T-helper 2 cell (primary cell): ENCODE measurements around the gene PHAX.
A peak's percentile ranks its signal among the peaks of the same experiment; 100 is the strongest.
"Not testable (repeated sequence)": the region's sequence is repeated elsewhere in the genome, so short reads cannot be mapped to it uniquely, and the experiment has no call there.

Experiments
- DNase-seq, 5 experiments: peaks; one replicate each; pipeline versions ENCODE4 v3.0.0 to v3.0.0-alpha.2; 2012 to 2022

The PHAX gene

DNA sequence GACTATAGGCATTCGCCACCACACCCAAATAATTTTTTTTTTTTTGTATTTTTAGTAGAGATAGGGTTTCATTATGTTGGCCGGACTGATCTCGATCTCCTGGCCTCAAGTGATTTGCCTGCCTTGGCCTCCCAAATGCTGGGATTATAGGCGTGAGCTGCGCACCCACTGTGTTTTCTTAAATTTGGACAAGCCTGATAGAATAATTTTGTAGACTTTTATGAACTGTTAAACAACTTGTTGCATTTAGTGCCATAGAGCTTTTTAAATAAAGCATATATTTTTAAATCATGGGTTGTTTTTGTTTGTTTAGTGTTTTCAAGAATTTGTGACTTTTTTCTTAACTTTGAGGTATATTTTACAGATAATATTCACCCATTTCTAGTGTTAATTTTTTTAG, 4.8 kb downstream of the PHAX start:
- DNase-seq: no peak

DNA sequence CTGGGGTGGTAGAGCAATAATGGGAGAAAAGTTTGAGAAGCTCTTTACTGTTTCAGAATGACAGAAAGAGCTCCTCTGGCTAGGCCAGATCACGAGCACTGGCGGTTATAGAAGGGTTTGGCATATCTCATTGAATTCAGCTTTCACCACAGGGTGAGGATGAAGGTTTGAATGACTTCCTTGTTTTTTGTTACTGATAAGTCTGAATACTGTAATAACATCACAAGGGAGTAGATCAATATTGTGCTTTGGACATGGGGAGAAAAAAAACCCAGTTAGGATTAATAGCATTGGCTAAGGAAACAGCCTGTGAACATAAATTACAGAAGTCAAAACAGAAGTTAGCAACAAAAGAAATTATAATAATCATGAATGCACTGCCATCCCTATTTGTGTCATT, 9.4 kb downstream of the PHAX start:
- no peak for DNase-seq

DNA sequence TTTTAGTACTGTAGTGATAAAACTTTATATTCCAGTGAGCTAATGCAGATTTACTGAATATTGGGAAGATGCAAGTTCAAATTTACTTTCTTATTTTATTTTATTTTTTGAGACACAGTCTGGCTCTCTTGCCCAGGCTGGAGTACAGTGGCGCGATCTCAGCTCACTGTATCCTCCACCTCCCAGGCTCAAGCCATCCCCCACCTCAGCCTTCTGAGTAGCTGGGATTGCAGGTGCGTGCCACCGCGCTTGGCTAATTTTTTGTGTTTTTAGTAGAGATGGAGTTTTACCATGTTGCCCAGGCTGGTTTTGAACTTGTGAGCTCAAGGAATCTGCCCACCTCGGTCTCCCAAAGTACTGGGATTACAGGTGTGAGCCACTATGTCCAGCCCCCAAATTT, 9.9 kb downstream of the PHAX start:
- no peak for DNase-seq

DNA sequence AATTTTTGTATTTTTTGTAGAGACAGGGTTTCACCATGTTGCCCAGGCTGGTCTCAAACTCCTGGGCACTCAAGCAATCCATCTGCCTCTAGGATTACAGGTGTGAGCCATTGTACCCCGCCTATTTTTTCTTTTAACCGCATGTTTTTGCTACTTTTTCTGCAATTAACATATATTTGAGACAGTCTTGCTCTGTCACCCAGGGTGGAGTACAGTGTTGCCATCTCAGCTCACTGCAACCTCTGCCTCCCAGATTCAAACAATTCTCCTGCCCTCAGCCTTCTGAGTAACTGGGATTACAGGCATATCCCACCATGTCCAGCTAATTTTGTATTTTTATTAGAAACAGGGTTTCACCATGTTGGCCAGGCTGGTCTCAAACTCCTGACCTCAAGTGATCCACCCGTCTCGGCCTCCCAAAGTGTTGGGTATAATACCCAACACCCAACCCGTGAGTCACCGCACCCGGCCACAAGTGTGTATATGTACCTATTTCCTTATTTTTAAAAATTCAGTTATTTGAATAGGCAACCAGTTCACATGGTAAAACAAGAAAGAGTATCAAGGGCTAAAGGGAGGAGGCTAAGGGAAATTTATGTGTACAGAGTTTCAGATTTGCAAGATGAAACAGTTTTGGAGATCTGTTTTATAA, 13.3 kb downstream of the PHAX start:
- no peak for DNase-seq

DNA sequence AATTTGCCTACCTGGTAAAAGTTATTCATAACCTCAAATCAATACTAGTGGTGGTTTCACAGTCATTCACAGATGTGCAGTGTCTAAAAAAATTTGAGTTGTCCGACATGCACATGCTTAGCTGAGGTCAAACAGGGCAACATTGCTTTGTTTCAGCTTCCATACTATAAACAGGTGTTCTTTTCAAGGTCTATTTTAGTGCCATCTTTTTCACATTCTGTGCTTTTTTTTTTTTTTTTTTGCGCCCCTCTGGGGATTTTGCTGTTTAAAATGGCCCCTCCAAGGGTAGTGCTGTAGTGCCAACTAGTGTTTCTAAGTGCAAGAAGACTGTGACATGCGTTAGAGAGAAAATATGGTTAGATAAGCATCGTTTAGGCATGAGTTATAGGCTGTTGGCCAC, 14.5 kb downstream of the PHAX start:
- DNase-seq: no peak

DNA sequence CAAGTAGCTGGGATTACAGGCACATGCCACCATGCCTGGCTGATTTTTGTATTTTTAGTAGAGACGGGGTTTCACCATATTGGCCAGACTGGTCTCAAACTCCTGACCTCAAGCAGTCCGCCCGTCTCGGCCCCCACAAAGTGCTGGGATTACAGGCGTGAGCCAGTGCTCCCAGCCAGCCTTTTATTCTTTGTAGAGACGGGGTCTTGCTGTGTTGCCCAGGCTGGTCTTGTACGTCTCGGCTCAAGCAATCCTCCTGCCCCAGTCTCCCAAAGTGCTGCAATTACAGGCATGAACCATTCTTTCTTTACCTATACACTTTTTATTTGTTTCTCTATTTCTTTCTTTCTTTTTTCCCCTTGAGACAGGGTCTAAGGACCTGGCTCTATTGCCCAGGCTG, 16.9 kb downstream of the PHAX start:
- DNase-seq: not testable (repeated sequence)

DNA sequence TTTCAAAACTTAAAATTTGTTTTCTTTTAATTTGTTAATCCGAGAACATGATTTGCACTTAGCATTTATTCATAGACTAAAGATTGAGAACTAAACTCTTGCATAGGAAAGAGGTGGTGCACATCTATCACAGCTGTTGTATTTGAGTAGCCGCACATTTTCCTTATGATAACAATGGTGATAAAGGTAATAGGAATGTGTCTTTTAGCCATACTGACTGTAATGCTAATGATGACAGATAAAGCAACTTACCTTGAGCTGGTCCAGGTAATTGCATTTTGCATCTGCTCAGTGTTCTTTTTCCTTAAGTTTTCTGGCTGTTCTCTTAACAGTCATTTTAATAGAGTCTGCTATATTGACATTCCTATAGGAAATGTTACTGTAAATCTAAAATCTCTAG, 19.0 kb downstream of the PHAX start:
- no peak for DNase-seq

DNA sequence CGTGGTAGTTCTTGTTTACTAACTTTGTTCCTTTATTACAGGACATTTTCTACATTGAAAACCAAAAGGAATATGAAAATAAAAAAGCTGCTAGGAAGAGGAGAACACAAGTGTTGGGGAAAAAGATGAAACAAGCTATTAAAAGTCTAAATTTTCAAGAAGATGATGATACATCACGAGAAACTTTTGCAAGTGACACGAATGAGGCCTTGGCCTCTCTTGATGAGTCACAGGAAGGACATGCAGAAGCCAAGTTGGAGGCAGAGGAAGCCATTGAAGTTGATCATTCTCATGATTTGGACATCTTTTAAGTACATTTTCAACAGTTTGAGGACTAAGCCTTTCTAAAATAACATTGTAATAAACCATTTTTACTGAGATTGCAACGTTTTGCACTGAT, 23.8 kb downstream of the PHAX start:
- DNase-seq: peak in 1 of 5 experiments; percentile 39

DNA sequence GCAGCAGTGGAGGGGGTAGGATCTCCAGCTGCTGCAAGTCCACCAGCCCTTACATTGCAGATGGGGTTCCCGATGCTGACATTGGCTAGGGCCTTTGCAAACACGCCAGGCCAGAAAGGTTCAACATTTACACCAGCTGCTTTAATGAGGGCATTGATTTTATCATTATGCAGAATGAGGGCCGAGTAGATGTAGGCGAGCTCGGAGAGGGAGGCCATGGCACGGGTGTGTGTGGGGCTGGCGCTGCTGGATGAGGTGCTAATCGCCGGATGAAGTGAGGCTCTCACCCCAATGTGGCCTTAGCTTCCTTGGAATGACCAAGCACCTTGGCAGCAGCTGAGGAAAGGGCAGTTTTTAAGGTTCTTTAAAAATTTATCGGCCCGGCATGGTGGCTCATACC, 27.4 kb downstream of the PHAX start:
- DNase-seq: no peak

DNA sequence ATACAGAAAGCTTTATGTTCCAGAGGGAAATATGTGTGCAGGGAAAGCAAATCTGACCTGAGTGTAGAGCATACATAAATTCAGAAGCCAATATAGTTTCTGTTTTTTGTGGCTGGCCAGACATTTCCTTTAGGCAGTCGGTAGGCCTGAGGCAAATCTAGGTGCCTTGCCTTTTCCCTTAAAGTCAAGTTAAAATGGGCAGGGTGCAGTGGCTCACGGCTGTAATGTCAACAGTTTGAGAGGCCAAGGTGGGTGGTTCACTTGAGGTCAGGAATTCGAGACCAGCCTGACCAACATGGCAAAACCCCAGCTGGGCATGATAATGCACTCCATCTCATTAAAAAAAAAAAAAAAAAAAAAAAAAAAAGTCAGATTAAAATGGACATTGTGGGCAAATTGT, 31.2 kb downstream of the PHAX start:
- no peak for DNase-seq

DNA sequence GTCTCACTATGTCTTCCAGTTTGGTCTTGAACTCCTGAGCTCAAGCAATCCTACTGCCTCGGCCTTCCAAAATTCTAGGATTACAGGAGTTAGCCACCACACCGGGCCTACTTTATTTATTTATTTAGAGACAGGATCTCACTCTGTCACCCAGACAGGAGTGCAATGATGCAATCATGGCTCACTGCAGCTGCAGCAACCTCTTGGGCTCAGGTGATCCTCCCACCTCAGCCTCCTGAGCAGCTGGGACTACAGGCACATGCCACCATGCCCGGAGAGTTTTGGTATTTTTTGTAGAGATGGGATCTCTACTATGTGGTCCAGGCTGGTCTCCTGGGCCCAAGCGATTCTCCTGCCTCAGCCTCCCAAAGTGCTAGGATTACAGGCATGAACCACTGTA, 32.8 kb downstream of the PHAX start:
- DNase-seq: no peak

DNA sequence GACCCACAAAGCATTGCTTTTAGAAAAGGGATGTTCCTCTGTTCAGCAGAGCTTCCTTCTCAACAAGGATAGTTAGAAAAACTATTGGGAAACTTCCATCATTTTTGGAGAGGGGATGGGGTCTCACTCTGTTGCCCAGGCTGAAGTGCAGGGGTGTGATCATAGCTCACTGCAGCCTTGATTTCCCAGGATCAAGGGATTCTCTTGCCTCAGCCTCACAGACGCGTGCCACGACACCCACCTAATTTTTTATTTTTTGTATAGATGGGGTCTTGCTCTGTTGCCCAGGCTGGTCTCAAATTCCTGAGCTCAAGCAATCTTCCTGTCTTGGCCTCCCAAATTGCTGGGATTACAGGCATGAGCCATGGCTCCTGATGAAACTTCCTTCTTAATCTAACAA, 34.8 kb downstream of the PHAX start:
- no peak for DNase-seq

DNA sequence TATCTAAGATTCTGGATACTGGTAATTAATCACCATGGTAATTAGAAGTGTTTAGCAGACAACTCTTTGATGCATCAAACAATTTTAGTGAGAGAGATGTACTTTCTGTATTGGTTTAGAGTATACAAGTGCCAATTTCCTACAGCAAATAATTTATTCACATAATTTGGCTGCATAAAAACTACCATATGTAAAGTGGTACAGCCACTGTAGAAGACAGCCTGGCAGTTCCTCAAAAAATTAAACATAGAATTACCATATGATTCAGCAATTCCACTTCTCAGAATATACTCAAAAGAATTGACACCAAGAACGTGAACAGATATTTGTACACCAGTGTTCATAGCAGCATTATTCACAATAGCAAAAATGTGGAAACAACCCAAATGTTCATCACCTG, 36.2 kb downstream of the PHAX start:
- no peak for DNase-seq

DNA sequence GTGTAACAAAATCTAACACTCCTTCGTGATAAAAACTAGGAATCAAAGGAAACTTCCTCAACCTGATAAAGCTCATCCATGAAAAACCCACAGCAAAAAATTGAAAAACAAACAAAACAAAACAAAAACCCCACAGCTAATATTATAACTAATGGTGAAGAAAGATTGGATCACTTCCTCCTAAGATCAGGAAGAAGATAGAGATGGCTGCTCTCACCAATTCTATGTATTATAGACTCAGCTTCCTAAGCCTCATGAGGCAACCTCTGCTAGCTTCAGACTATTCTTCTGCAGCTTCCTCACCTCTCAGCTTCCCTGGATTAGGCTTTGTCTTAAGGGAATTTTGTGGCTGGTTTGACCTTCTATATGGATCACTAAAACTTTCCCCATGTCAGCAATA, 40.1 kb downstream of the PHAX start:
- DNase-seq: no peak

DNA sequence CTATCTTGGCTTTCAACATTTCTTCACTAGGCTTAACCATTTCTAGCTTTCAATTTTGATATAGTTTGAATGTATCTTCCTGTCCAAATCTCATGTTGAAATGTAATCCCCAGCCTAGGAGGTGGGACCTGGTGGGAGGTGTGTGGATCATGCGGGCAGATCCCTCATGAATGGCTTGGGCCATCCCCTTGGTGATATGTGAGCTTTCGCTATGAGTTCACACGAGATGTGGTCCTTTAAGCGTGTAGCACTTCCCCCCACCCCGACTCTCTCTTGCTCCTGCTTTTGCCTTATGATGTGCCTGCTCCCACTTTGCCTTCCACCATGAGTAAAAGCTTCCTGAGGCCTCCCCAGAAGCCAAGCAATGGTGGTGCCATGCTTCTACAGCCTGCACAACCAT, 40.6 kb downstream of the PHAX start:
- DNase-seq: no peak

DNA sequence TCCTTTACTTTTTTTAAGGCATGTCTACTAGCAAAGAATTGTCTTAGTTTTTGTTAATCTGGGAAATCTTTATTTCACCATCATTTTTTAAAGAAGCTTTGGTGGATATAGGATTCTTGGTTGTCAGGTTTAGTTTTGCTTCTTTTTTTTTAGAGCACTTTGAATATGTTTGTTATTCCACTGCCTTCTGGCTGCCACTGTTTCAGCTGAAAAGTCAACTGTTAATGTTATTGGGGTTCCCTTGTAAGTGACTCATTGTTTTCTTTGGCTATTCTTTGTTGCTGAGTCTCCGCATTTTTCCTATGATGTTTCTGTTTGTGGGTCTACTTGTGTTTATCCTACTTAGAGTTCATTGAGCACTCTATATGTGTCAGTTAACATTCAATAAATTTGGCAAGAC, 44.4 kb downstream of the PHAX start:
- DNase-seq: no peak

DNA sequence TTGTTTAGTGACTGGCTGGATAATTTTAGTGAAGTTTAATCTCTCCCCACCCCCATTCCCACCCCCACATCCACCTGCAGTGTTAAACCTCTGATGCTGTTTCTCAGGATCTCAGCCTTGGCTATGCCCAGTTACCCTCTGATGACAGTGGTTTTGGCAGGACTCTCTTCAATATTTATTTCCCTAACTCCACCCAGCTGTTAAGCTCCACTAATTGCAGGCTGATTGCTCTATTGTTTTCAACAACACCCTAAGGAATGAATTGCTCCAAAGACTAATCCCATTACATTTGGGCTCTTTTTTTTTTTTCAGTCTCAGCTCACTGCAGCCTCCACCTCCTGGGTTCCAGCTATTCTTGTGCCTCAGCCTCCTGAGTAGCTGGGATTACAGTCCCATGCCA, 46.3 kb downstream of the PHAX start:
- DNase-seq: no peak

DNA sequence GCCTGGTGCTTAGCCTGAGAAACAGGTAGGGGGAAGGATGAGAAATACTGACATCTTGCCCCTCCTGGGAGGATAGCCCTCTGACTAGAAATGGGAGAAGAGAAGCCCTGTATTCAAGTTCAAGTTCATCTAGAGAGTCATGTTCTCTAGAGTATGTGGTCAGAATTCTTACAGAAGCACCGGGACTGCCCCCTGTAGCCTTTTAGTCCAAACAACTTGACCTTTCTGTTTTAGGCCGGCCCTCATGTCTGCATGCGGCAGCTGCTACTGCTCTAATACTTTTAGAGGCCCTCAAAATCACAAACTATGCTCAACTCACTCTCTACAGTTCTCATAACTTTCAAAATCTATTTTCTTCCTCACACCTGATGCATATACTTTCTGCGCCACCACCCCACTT, 47.7 kb downstream of the PHAX start:
- no peak for DNase-seq

DNA sequence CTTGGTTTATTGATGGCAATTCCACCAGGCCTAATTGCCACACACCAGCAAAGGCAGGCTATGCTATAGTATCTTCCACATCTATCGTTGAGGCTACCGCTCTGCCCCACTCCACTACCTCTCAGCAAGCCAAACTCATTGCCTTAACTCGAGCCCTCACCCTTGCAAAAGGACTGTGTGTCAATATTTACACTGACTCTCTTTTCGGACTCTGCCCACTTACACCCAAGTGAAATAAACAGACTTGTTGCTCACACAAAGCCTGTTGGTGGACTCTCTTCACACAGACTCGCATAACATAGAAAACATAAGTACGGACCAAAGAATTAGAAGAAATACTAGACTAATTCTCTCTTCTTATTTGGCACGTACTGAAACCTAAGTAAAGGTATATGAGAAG, 48.3 kb downstream of the PHAX start:
- not testable (repeated sequence) for DNase-seq

DNA sequence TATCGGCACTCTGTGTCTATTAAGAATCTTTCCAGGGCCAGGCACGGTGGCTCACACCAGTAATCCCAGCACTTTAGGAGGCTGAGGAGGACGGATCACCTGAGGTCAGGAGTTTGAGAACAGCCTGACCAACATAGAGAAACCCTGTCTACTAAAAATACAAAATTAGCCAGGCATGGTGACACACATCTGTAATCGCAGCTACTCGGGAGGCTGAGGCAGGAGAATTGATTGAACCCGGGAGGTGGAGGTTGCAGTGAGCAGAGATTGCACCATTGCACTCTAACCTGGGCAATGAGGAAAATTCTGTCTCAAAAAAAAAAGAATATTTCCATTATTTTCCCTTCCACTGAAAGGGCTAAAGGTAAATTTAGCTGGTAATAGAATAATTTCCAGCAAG, 49.0 kb downstream of the PHAX start:
- DNase-seq: not testable (repeated sequence)

DNA sequence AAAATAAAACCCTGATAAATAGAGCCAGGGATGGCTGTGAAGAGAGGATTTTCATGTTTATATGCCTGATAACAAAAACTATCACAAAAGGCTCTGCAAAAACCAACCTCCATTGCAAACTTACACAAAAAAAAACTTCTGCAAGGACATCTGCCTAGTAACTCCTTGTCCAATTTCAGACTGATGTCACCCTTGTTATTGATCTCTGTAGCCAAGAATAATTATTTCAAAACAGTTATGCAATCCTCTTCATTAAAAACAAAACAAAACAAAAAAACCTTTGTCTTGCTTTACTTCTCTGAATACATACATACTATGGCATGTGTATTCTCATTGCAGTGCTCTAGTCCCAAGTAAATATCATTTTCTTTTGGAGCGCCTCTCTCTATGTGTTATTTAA, 49.7 kb downstream of the PHAX start:
- no peak for DNase-seq

DNA sequence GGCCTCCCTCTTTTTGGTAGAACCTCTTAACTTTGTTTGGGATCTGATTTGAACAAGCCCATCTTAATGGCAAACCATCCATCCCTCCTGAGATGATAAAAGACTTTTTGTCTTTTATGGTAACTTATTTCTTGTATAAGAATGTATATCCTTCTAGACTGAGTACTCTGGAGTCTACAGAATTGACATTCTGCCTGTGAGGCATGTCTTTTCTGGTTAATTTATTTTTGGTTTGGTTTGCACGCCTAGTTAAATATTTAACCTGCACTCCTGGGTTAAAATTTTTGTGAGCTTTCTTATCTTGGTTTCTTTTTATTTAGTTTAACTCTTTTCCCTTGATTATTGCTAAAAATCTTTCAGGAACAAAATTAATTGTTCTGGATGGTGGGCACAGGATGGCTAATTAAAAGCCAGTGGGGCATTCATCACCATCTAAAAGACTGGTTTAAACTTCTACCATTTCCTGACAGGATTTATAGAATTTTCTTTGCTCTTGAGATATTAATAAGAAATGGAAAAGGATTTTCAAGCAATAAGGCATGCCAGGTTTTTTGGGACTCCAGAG, 50.3 kb downstream of the PHAX start:
- DNase-seq: no peak

DNA sequence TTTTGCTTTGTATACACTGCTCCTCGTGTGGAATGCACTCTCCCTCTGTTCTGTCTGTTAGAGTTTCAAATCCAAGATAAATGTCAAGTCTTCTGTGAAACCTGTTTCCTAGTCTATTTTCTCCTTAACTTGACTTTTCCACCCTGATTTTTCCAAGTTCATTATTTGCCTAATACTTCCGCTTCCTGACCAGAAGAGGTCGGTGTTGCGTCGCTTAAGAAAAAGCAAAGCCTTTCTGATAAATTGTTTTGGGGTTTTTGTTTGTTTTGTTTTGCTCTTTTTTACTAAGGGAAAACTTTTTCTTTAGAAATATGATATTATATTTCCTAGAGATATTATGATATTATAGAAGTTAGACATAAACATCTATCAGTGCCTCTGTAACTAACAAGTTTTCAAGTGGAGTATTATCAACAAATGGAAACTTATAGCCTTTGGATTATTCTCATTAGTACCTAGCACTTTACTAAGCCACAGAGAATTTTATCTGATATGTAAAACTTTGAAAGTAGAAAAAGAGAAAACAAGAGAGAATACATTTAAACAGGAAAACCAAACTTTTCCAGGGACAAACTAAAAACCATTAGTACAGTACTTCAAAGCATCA, 55.8 kb downstream of the PHAX start:
- peak in 2 of 5 experiments; percentile 6 to 39 for DNase-seq

DNA sequence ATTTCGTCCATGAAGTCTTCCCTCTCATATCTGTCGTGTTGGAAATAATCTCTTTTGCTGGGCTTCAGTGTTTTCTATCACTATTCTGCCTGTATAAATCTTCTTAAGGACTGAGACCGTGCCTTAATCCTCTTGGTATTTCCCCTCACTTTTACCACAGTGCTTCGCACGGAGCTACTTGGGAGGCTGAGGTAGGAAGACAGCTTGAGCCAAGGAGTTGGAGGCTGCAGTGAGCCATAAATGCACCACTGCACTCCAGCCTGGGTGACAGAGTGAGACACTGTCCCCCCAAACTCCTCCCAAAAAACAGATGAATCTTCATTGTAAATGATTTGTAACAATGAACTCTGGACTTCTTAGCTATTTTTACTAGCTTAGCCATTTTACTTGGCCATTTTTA, 57.8 kb downstream of the PHAX start:
- DNase-seq: no peak
